Stomach (tissue), 9 donors: Measurements from ENCODE around the gene RANBP3. TPM values are rescaled to one million over a fixed set of nuclear protein-coding genes. Genes with fewer than 3 reads are reported as not detected.
A peak's percentile ranks its signal among the peaks of the same experiment; 100 is the strongest.

Experiments used
- DNase-seq, 2 donors: peaks; one replicate each; pipeline versions ENCODE4 v3.0.0 to v3.0.0-alpha.2; 2013 to 2019
- H3K27ac ChIP-seq, 5 donors: fragments of 200-600 bp in 4 of 5; sonication (generic) in 4 of 5; one replicate each; pipeline ENCODE4 v1.5.1; 2013 to 2019; ENCODE audit warnings: mild to moderate bottlenecking in 1 of 5, moderate library complexity in 1 of 5
- H3K27me3 ChIP-seq, 3 donors: fragments of 200-600 bp; sonication (generic); one replicate each; pipeline ENCODE4 v1.5.1; 2017 to 2019; ENCODE audit warnings: mixed run types in 1 of 3
- H3K36me3 ChIP-seq, 4 donors: fragments of 200-600 bp; sonication (generic); 1 replicate in 3 of 4; 2 replicates in 1 of 4; pipeline ENCODE4 v1.5.1; 2016 to 2019
- H3K4me1 ChIP-seq, 4 donors: fragments of 200-600 bp; sonication (generic); one replicate each; pipeline ENCODE4 v1.5.1; 2016 to 2019
- H3K4me3 ChIP-seq, 4 donors: fragments of 200-600 bp; sonication (generic) in 3 of 4; one replicate each; pipeline ENCODE4 v1.5.1; 2016 to 2019; ENCODE audit warnings: mild to moderate bottlenecking in 1 of 4
- H3K9me3 ChIP-seq, 4 donors: fragments of 200-600 bp; sonication (generic); one replicate each; pipeline ENCODE4 v1.5.1; 2016 to 2019
- CTCF ChIP-seq, 7 experiments: fragments of 450-650 bp in 4 of 7; fragments of 200-600 bp in 3 of 7; sonication (generic) in 3 of 7; IDR thresholded peaks; one replicate each; pipeline ENCODE4 v1.5.1; 2016 to 2019; ENCODE audit warnings: antibody characterized with exemption in 7 of 7, control low read depth in 2 of 7, mild to moderate bottlenecking in 1 of 7
- EP300 ChIP-seq: sonication (generic); formaldehyde crosslinking; IDR thresholded peaks from one replicate; pipeline ENCODE4 v1.6.1; 2017; ENCODE audit warnings: antibody characterized with exemption
- POLR2A ChIP-seq, 4 donors: fragments of 450-650 bp; IDR thresholded peaks; one replicate each; pipeline ENCODE4 v1.6.1; 2016; ENCODE audit warnings: antibody characterized with exemption in 4 of 4, control low read depth in 2 of 4, mild to moderate bottlenecking in 1 of 4, moderate library complexity in 1 of 4
- POLR2AphosphoS5 ChIP-seq, 3 donors: sonication (generic); formaldehyde crosslinking; IDR thresholded peaks; one replicate each; pipeline ENCODE4 v1.6.1; 2016; ENCODE audit warnings: antibody characterized with exemption in 3 of 3
- WGBS, 5 donors: extraction: QIAGEN DNeasy Blood & Tissue Kit in 3 of 5; methylation state at CpG; one replicate each; pipeline versions ENCODE4 v1.1.5 to v1.1.7; 2013 to 2018; 5-methylcytosine and 5-hydroxymethylcytosine counted together
- intact Hi-C: fragments of 100-400 bp; cut with DNase I; formaldehyde crosslinking; loops from one replicate; pipeline ENCODE4 v1.15.1; 2023; ENCODE audit warnings: low total_unique reads
- polyA plus RNA-seq, 3 donors: library from polyadenylated mRNA; stranded (reverse); fragments of 200-250 nt; gene quantifications; one replicate each; pipeline ENCODE4 v1.2.3, GENCODE V29; 2013
- total RNA-seq, 5 donors: library from RNA; depleted of rRNA; stranded (reverse); fragments of >200 nt; gene quantifications; one replicate each; pipeline versions ENCODE4 v1.1.0 to v1.2.3, GENCODE V29; 2014 to 2016
- donor health status: healthy with polysubstance abuse.
- donor health status: Bipolar disorder and iron deficiency.
- donor health status: healthy.

RANBP3 gene
- total and polyA plus RNA-seq, 8 donors: 27.7 to 235 (median 39.2) TPM

GRCh38 chr19:5983367-5983955 lies 5.5 kb upstream of the RANBP3 start:
- Histone ChIP-seq H3K36me3 (no peaks in the 10 kb centered on the region), H3K27ac (peak overlapping the region in 4 of 5 donors; percentile 11 to 77 (median 28)), H3K4me1 (peaks cover 22 to 71% (median 50%) of the 10 kb centered on the region in 4 donors), H3K27me3 (no peaks in the 10 kb centered on the region), H3K9me3 (no peaks in the 10 kb centered on the region), H3K4me3 (no peak overlapping the region)
- DNase-seq: no peak
- WGBS, 5 donors: 48 to 69% (median 59%) methylated on average over 12 to 14 of the region's 14 CpGs
- intact Hi-C loops: no loop called here
- TF ChIP-seq POLR2AphosphoS5 (IDR thresholded peaks at IDR 0.05) (no peak), CTCF (IDR thresholded peaks at IDR 0.05) (no peak), EP300 (no peak), POLR2A (IDR thresholded peaks at IDR 0.05) (no peak)

DNA sequence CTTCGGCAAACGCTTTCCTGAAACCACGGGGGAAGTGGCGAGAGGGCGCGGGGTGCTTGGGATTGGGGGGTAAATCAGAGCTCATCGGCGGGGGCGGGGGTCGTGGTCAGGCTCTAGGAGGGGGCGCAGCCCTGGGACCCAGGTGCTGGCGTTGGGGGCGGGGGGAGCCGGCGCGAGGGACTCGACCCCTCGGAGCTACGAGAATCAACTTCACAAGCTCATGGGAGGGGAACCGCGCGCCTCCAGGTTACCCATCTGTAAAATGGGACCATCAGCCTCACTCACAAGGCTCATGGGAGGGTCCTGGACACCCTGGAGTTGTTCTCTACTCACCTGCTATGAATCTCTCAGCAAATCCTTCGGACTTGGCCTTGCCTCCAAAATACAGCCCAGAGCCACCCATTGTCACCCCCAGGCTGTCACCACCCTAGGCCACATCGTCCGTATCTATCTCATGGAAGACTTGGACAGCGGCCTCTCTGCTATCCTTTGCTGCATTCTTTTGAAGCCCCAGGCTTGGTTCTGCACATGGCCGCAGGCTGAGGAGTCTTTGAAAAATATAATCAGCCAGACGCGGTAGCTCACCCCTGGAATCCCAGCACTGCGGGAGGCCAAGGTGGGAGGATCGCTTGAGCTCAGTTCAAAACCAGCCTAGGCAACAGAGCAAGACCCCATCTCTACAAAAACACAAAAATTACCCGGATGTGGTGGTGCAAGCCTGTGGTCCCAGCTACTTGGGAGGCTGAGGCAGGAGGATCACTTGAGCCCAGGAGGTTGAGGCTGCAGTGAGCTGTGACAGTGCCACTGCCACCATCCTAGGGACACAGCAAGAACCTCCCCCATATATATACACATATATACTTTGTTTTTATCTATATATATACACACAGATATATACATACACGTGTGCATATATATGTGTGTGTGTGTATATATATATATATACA lies 939 bp upstream of the RANBP3 start:
- H3K27me3 ChIP-seq: no peaks in the 10 kb centered on the region
- H3K4me1 ChIP-seq: peaks cover 52 to 71% (median 66%) of the 10 kb centered on the region in 4 donors
- 38 to 49% (median 45%) methylated on average over 25 to 33 of the region's 33 CpGs for WGBS, 5 donors
- no peaks in the 10 kb centered on the region for H3K9me3 ChIP-seq
- H3K36me3 ChIP-seq: peaks cover 0 to 14% (median 6%) of the 10 kb centered on the region in 4 donors
- no peak for DNase-seq
- TF ChIP-seq POLR2A (IDR thresholded peaks at IDR 0.05) (no peak), POLR2AphosphoS5 (IDR thresholded peaks at IDR 0.05) (no peak), EP300 (no peak), CTCF (IDR thresholded peaks at IDR 0.05) (no peak)
- peak overlapping the region; percentile 78 to 100 (median 96) for H3K4me3 ChIP-seq
- intact Hi-C loops: no loop called here
- peak overlapping the region; percentile 65 to 94 (median 92) for H3K27ac ChIP-seq

DNA sequence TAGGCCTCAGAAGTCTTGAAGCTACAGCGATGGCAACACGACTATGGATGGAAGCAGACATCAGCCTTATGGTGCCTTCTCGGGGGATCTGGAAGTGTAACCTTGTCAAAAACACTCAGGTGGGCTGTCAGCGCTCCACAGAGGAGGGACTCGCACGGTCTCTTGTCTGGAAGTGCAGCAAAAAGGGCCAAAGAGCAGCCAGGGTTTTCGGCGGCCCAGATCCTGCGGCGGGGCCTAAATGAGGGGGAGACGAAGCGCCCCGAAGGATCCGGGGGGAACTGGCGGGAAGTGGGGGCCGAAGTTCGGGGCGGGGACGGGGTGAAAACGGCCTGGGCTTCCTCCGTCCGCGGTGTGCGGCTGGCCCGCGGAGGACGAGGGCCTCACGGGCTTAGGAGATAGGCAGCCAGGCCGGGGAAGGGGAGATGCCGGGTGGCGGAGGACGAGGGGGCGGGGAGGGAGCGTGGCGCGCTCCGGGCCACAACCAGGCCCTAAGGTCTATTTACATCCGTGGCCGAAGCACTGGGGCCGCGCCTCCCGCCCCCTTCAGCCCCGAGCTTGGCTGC lies 637 bp downstream of the RANBP3 start:
- WGBS, 5 donors: 0 to 3% (median 1%) methylated on average over 19 to 43 of the region's 43 CpGs
- intact Hi-C loops: no loop called here
- no peaks in the 10 kb centered on the region for H3K27me3 ChIP-seq
- H3K27ac ChIP-seq: peak overlapping the region; percentile 81 to 94 (median 92)
- H3K36me3 ChIP-seq: peaks cover 0 to 24% (median 17%) of the 10 kb centered on the region in 4 donors
- H3K9me3 ChIP-seq: no peaks in the 10 kb centered on the region
- TF ChIP-seq CTCF (IDR thresholded peaks at IDR 0.05) (no peak), EP300 (no peak), POLR2AphosphoS5 (IDR thresholded peaks at IDR 0.05) (no peak), POLR2A (IDR thresholded peaks at IDR 0.05) (no peak)
- DNase-seq: no peak
- H3K4me3 ChIP-seq: peak overlapping the region; percentile 78 to 100 (median 96)
- H3K4me1 ChIP-seq: peaks cover 50 to 76% (median 68%) of the 10 kb centered on the region in 4 donors

DNA sequence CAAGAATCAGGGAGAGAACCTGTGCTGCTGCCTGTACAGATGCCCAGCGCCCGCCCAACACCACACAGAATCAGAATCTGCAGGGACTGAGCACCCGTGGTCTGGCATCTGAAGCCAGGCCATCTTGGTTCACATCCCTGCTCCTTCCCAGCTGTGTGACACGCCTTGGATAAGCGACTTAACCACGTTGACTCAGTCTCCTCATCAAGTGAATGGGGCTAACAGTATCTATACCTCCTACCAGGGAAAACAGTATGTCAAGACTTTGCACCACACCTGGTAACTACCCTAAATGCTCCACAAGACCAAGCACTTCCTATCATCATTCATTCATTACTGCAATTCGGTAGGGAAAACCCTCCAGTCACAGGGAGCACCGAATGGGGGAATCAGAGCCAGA lies 1.2 kb downstream of the RANBP3 start:
- peak overlapping the region in 3 of 5 donors; percentile 81 to 94 (median 92) for H3K27ac ChIP-seq
- intact Hi-C loops: no loop called here
- TF ChIP-seq EP300 (no peak), CTCF (IDR thresholded peaks at IDR 0.05) (no peak), POLR2A (IDR thresholded peaks at IDR 0.05) (no peak), POLR2AphosphoS5 (IDR thresholded peaks at IDR 0.05) (no peak)
- WGBS, 5 donors: 34 to 43% (median 43%) methylated on average over 8 of the region's 8 CpGs
- peaks cover 50 to 81% (median 72%) of the 10 kb centered on the region in 4 donors for H3K4me1 ChIP-seq
- H3K9me3 ChIP-seq: no peaks in the 10 kb centered on the region
- DNase-seq: no peak
- peak overlapping the region; percentile 78 to 100 (median 96) for H3K4me3 ChIP-seq
- H3K27me3 ChIP-seq: no peaks in the 10 kb centered on the region
- peaks cover 0 to 29% (median 17%) of the 10 kb centered on the region in 4 donors for H3K36me3 ChIP-seq
